ENCODE data around the gene PIGT. TPM values are rescaled to one million over a fixed set of nuclear protein-coding genes. Genes with fewer than 3 reads are reported as not detected.

The PIGT gene
- polyA plus RNA-seq, 1 of the 3 experiments (the other 2 are of a cell fraction), result 144 TPM

GRCh38 chr20:45440891-45441685, 25.1 kb downstream of the PIGT start:
- Histone ChIP-seq H3K4me3 (ENCODE audit: low read depth in 2 of 2, low read length in 1 of 2) (no peak overlapping the region), H3K4me2 (no peak overlapping the region), H3K4me1 (ENCODE audit: control insufficient read depth in 1 of 2, insufficient read depth in 2 of 2, low read depth in 1 of 2, low read length in 1 of 2) (no peaks in the 10 kb centered on the region; a peak in 2 of 4 replicates), H3K27me3 (ENCODE audit: insufficient read depth) (peaks cover 13% of the 10 kb centered on the region; the same call in 1 of the 2 replicates), H3F3A (replicated peaks; ENCODE audit: insufficient read depth) (no peaks in the 10 kb centered on the region), H3K36me3 (replicated peaks in 1 of 2; ENCODE audit: control insufficient read depth in 1 of 2, insufficient read depth in 2 of 2, low read length in 1 of 2) (no peaks in the 10 kb centered on the region), H3K27ac (ENCODE audit: low read depth in 2 of 2, low read length in 1 of 2) (no peak overlapping the region), H3K9ac (no peak overlapping the region), H3K79me2 (ENCODE audit: insufficient read depth) (no peaks in the 10 kb centered on the region), H3K9me3 (no peaks in the 10 kb centered on the region), H3K9me2 (no peaks in the 10 kb centered on the region), H2AFZ (ENCODE audit: low read depth) (no peak overlapping the region), H4K20me1 (ENCODE audit: insufficient read depth) (no peaks in the 10 kb centered on the region)
- no peak for TF ChIP-seq JUND (IDR thresholded peaks at IDR 0.05)
- no peak for TF ChIP-seq CHD2 (IDR thresholded peaks at IDR 0.05; ENCODE audit: low read length, partially characterized antibody)
- no peak for TF ChIP-seq MEF2A (IDR thresholded peaks at IDR 0.05; ENCODE audit: borderline replicate concordance, low read depth)
- TF ChIP-seq RAD21 (IDR thresholded peaks at IDR 0.05; ENCODE audit: low read length), result no peak
- TF ChIP-seq RCOR1 (IDR thresholded peaks at IDR 0.05; ENCODE audit: low read length), result no peak
- TF ChIP-seq, protein P1, sequence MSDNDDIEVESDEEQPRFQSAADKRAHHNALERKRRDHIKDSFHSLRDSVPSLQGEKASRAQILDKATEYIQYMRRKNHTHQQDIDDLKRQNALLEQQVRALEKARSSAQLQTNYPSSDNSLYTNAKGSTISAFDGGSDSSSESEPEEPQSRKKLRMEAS (IDR thresholded peaks at IDR 0.05; ENCODE audit: low read depth), result no peak
- TF ChIP-seq ZBTB33 (IDR thresholded peaks at IDR 0.05; ENCODE audit: borderline replicate concordance, low read depth), result no peak
- TF ChIP-seq FOXM1 (IDR thresholded peaks at IDR 0.05; ENCODE audit: low read depth), result no peak
- TF ChIP-seq PBX3 (IDR thresholded peaks at IDR 0.05), result no peak
- no peak for TF ChIP-seq TEAD4 (IDR thresholded peaks at IDR 0.05; ENCODE audit: borderline replicate concordance, insufficient read depth)
- TF ChIP-seq, protein P2, sequence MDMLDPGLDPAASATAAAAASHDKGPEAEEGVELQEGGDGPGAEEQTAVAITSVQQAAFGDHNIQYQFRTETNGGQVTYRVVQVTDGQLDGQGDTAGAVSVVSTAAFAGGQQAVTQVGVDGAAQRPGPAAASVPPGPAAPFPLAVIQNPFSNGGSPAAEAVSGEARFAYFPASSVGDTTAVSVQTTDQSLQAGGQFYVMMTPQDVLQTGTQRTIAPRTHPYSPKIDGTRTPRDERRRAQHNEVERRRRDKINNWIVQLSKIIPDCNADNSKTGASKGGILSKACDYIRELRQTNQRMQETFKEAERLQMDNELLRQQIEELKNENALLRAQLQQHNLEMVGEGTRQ (IDR thresholded peaks at IDR 0.05; ENCODE audit: borderline replicate concordance, low read depth, low read length), result no peak
- TF ChIP-seq GATA2 (CRISPR knock-in tag; IDR thresholded peaks at IDR 0.05), result no peak
- TF ChIP-seq RXRA (IDR thresholded peaks at IDR 0.05; ENCODE audit: borderline replicate concordance, low read depth), result no peak
- TF ChIP-seq RFX5 (IDR thresholded peaks at IDR 0.05; ENCODE audit: low read length), result no peak
- WGBS (ENCODE audit: low lambda C conversion rate), result 62% methylated on average over 5 of the region's 5 CpGs
- ChIA-PET POLR2A (no interaction called here), CTCF (interaction anchor here (1.8 to 2.3 kb wide), 2 partner anchors 121 to 123 kb away, joined by 7 to 9 read pairs; no protein-coding TSS in a partner anchor)
- no peak for DNase-seq

Data from SK-N-SH (cell line).